Measurements from ENCODE around the gene ITIH3. TPM values are rescaled to one million over a fixed set of nuclear protein-coding genes. Genes with fewer than 3 reads are reported as not detected.

Gene ITIH3
- total RNA-seq, 4 donors from 2014 or later: 0.18 to 5.6 (median 1.2) TPM

- no peak for DNase-seq (ENCODE audit: low spot score in 2 of 2)
- H3K4me3 ChIP-seq: no peak overlapping the region
- TF ChIP-seq EP300 (IDR thresholded peaks at IDR 0.05) (no peak), POLR2A (IDR thresholded peaks at IDR 0.05) (no peak), POLR2AphosphoS5 (IDR thresholded peaks at IDR 0.05) (no peak)
- TF ChIP-seq, protein P1, sequence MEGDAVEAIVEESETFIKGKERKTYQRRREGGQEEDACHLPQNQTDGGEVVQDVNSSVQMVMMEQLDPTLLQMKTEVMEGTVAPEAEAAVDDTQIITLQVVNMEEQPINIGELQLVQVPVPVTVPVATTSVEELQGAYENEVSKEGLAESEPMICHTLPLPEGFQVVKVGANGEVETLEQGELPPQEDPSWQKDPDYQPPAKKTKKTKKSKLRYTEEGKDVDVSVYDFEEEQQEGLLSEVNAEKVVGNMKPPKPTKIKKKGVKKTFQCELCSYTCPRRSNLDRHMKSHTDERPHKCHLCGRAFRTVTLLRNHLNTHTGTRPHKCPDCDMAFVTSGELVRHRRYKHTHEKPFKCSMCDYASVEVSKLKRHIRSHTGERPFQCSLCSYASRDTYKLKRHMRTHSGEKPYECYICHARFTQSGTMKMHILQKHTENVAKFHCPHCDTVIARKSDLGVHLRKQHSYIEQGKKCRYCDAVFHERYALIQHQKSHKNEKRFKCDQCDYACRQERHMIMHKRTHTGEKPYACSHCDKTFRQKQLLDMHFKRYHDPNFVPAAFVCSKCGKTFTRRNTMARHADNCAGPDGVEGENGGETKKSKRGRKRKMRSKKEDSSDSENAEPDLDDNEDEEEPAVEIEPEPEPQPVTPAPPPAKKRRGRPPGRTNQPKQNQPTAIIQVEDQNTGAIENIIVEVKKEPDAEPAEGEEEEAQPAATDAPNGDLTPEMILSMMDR (IDR thresholded peaks at IDR 0.05): no peak
- no peaks in the 10 kb centered on the region for H3K27me3 ChIP-seq
- WGBS: 75% methylated on average over 18 of the region's 19 CpGs
- H3K36me3 ChIP-seq: no peaks in the 10 kb centered on the region
- no peak overlapping the region for H3K27ac ChIP-seq
- H3K9me3 ChIP-seq: no peaks in the 10 kb centered on the region
- no peaks in the 10 kb centered on the region for H3K4me1 ChIP-seq
Observed at GRCh38 chr3:52805270-52806039, 10.9 kb downstream of the ITIH3 start.

GRCh38 chr3:52809149-52809548 is 14.6 kb downstream of the ITIH3 start:
- no peak for DNase-seq (ENCODE audit: low spot score in 2 of 2)
- no peaks in the 10 kb centered on the region for H3K36me3 ChIP-seq
- 84% methylated on average over 2 of the region's 2 CpGs for WGBS
- no peak overlapping the region for H3K27ac ChIP-seq
- no peaks in the 10 kb centered on the region for H3K9me3 ChIP-seq
- no peak overlapping the region for H3K4me3 ChIP-seq
- H3K27me3 ChIP-seq: no peaks in the 10 kb centered on the region
- TF ChIP-seq POLR2A (IDR thresholded peaks at IDR 0.05) (no peak), POLR2AphosphoS5 (IDR thresholded peaks at IDR 0.05) (no peak), EP300 (IDR thresholded peaks at IDR 0.05) (no peak)
- TF ChIP-seq, protein P1 (IDR thresholded peaks at IDR 0.05): no peak
- no peaks in the 10 kb centered on the region for H3K4me1 ChIP-seq

GRCh38 chr3:52809662-52810377 is 15.2 kb downstream of the ITIH3 start:
- no peak for TF ChIP-seq POLR2AphosphoS5 (IDR thresholded peaks at IDR 0.05)
- no peak for TF ChIP-seq POLR2A (IDR thresholded peaks at IDR 0.05)
- TF ChIP-seq EP300 (IDR thresholded peaks at IDR 0.05): no peak
- TF ChIP-seq, protein P1 (IDR thresholded peaks at IDR 0.05): no peak
- no peak for DNase-seq (ENCODE audit: low spot score in 2 of 2)

DNA sequence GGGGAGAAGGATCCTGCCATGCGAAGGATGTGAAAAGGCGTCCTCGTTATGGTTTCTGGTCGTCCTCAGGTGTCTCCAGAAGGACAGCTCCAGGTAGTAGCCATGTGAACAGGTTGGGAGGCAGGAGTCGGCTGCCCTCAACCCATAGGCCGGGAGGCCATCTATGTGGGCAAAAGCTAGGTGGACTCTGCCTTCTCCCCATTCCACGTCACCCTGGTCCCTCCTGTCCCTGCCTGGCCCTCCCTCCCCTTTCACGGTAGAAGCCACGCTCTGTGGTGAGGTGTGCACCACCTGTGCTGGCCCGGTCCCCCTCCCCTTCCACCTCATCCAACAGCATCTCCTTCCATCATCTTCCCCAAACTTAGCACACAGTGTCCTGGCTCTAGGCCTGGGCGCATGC is 16.3 kb downstream of the ITIH3 start:
- Histone ChIP-seq H3K9me3 (no peaks in the 10 kb centered on the region), H3K36me3 (no peaks in the 10 kb centered on the region), H3K27me3 (no peaks in the 10 kb centered on the region), H3K27ac (no peak overlapping the region), H3K4me1 (no peaks in the 10 kb centered on the region), H3K4me3 (no peak overlapping the region)
- WGBS: 90% methylated on average over 11 of the region's 11 CpGs
- TF ChIP-seq POLR2AphosphoS5 (IDR thresholded peaks at IDR 0.05): no peak
- no peak for DNase-seq (ENCODE audit: low spot score in 2 of 2)

More at GRCh38 chr3:52809662-52810377, 15.2 kb downstream of the ITIH3 start:
- 73% methylated on average over 6 of the region's 7 CpGs for WGBS
- Histone ChIP-seq H3K9me3 (no peaks in the 10 kb centered on the region), H3K36me3 (no peaks in the 10 kb centered on the region), H3K27ac (no peak overlapping the region), H3K4me3 (no peak overlapping the region), H3K27me3 (no peaks in the 10 kb centered on the region), H3K4me1 (no peaks in the 10 kb centered on the region)

DNA sequence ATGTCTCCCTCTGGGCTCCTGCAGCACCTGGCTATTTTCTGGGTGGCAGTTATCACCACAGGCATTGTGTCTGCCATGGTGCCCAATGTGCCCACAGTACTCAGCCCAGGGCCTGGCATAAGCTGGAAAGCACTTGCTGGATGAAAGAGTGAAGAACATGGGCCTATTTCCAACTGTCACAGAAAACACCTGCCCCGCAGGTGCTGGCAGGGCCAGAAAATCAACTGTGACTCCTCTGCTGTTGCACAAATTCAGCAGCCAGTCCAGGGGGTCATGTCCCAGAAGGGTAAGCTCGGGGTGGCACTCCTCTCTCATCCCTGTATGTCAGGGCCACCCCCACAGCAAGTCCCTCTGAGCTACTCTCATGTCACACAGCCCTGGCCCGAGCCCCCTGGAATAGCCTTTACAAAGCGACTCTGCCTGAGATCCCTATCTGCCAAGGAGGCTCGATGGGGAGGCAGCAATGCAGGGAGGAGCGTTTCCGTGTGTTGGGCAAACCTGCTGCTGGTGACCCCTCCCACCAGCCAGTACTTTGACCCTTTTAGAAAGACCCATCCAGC is 16.9 kb downstream of the ITIH3 start:
- WGBS: 76% methylated on average over 6 of the region's 7 CpGs
- Histone ChIP-seq H3K9me3 (no peaks in the 10 kb centered on the region), H3K27ac (no peak overlapping the region), H3K4me3 (no peak overlapping the region), H3K36me3 (no peaks in the 10 kb centered on the region), H3K27me3 (no peaks in the 10 kb centered on the region), H3K4me1 (no peaks in the 10 kb centered on the region)
- TF ChIP-seq POLR2A (IDR thresholded peaks at IDR 0.05) (no peak), POLR2AphosphoS5 (IDR thresholded peaks at IDR 0.05) (no peak), EP300 (IDR thresholded peaks at IDR 0.05) (no peak)
- TF ChIP-seq, protein P1 (IDR thresholded peaks at IDR 0.05): no peak
- no peak for DNase-seq (ENCODE audit: low spot score in 2 of 2)

Measured in suprapubic skin (tissue), 4 donors.